ENCODE data around the gene ACACA.
A peak's percentile ranks its signal among the peaks of the same experiment; 100 is the strongest.
"Not testable (repeated sequence)": the region's sequence is repeated elsewhere in the genome, so short reads cannot be mapped to it uniquely, and the experiment has no call there.

The ACACA gene

DNA sequence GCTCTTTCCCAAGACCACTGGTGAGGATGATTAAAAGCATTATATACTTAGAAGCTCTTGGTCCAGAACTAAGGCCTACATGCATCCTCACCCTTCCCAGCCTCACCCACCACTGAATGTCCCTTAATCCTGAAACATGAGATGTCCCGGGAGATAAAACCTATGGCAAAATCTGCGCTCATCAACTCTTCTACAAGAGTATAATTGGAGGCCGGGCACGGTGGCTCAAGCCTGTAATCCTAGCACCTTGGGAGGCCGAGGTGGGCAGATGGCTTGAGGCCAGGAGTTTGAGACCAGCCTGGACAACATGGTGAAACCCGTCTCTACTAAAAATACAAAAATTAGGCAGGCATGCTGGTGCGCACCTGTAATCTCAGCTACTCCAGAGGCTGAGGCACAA is 13.3 kb downstream of the ACACA start:
- DNase-seq (ENCODE audit: low read depth): no peak

DNA sequence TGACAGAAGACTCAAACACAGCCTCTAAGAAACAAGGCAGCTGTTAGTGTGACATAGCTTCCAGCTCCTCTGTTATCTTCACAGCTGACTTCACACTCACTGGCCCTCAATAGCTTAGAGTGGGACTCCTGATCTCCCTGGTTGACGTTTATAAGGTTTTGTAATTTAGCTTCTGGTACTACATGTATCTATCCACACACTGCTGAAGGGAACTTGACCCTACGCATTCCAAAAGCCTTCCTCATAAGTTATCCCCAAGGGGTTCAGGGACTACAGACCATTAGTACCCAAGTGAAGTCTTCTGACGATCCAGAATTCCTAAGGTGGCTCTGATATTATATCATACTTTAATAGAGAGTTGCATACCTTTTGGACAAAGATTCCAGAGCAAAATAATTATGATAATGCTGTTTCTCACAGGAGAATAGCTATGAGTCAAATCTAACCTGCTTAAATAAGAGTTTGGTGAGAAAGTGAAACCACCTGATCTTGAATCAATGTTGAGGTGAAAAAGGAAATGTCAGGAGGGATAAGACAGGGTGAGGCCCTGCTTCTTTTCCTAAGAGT is 14.5 kb downstream of the ACACA start:
- DNase-seq (ENCODE audit: low read depth): peak; percentile 76

DNA sequence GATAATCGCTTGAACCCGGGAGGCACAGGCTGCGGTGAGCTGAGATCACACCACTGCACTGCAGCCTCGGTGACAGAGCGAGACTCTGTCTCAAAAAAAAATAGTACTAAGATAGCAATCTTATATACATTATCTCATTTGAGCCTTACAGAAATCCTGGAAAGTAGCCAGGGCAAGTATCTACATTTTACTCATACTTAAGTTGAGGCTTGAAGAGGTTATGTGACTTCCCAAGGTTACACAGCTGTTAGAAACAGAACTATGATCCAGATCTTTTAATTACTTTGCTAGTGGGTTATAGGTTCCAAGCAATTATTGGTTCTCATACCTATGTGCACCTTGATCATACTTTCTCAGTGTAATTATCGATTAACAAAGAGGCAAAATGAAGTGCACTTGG is 15.5 kb downstream of the ACACA start:
- DNase-seq (ENCODE audit: low read depth): no peak

DNA sequence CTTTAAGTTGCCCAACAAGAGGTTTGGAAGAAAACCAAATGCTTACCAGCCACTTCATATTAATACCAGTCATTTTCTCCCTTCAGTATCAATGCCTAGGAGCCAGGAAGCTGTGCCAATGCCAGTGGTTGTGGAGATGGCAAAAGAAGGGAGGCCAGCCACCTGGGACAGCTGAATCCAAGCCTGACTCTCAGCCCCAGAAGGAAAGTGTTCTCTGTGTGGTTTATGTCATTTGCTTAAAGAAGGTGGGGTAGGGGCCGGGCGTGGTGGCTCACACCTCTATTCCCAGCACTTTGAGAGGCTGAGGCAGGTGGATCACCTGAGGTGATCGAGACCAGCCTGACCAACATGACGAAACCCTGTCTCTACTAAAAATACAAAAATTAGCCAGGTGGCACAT is 17.5 kb downstream of the ACACA start:
- peak; percentile 36 for DNase-seq (ENCODE audit: low read depth)

DNA sequence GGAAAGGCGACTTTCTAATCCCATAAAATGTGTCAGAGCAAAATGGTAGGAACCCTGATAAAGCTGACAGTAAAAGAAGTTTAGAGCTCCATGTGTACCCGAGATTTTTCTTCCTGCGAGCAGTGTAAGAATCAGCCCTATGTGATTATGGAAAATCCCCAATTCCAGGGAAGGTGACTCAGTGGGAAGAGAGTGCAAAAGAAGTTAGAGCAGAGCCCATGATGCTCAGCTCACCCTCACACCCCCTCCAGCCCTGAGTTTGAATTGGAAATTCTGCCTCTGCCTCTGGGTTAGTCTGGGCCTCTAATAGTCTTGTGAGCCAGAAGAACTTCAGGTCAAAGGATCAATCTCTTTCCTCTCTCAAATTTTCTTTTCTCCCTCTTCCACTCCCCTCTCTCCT is 18.4 kb downstream of the ACACA start:
- DNase-seq (ENCODE audit: low read depth): no peak

DNA sequence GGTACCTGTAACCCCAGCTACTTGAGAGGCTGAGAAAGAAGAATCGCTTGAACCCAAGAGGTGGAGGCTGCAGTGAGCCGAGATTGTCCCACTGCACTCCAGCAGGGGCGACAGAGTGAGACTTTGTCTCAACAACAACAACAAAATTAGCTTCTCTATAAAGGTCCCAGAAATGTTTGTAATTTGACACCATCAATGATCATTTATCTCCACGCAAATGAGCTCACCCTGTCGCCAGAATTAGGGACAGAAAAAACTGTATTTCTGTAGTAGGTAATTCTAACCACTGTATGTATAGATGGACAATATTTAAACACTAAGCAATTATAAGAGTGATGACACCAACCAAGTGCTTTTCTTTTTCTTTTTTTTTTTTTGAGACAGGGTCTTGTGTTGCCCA is 20.2 kb downstream of the ACACA start:
- DNase-seq (ENCODE audit: low read depth): no peak

DNA sequence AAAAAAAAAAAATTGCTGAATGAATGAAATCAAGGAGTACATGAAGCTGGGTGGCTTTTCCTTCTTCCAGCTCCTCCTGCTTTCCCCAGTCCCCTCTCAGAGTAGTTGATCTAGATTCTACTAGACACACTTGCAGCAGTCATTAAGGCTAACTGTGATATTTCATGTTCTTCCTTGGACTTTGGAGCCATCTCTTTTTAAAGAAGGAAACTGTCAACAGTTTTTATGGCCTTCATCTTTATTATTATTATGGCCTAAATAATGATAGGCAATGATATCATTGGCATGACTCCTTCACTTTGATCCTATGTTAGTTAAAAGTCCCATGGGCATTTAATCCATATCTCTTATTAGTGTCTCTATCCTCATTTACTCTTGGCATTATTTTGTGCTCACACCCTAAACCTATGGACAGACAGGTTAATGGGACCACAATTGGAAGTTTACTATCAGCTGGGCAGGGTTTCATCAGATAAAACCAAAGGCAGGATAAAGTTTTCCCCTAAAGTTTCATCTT is 21.1 kb downstream of the ACACA start:
- no peak for DNase-seq (ENCODE audit: low read depth)

DNA sequence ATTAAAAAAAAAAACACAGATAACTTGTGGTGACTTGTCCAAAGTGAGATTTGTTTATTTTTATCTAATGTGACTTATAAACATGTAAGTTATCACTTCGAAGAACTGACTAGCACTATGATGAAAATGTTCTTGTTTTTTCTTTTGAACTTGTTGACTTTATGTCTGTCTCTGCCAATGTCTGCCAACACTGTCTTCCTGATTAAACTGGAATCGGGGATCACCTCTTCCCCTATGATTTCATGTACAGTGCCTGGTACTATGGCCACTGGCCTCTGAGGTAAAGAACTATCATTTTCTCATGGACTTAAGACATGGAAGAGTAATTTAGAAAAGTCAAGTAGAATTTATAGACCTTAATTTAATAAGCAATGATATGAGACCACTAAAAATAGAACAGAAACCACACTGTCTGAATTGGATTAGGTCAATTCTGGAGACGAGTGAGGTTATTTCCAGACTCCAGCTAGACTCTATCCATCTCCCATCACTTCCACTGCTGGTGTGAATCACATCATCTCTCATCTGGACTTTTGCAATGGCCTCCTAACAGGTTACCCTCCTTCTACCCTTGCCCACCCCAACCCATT is 22.0 kb downstream of the ACACA start:
- DNase-seq (ENCODE audit: low read depth): no peak

DNA sequence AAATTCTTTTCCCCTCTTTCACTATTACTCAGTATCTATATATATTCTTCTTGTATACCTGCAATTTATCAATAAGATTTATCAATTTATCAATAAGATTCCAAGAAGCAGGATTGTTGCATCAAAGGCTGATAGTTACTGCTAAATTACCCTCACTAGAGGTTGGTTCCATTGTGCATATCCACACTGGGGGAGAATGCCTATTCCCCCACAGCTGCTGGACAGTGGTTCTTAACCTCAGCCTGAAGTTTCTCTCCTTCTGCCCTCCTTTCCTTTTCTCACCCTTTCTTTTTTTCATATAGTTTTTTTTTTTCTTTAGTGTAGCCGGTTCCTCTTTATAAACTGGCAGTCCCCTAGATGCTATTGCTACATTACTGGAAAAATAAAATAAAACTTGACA is 24.6 kb downstream of the ACACA start:
- DNase-seq (ENCODE audit: low read depth): no peak

DNA sequence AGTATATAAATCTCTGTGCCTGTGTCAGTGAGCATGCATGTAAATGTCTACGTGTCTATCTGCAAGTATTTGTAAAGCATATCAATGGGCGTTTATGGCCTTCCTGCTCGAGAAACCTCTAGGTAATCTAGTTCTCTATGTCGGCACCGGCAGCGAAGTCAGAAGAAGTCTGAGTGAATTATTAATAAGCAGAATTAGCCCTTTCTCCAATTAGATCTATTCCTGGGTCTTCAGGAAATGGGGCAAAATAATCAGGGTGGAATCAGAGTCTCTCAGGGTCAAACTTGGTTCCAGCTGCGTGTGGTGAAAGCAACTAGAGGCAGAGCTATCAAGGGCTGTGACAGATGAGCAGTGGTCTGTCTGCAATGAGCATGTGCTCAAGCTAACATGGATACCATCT is 30.9 kb downstream of the ACACA start, which contains the start of gene C17orf78:
Gene C17orf78 (plus strand): TSS at position 280 of the 400 bp plus-strand sequence. CDS start 108 bp downstream, at position 388.
- no peak for DNase-seq (ENCODE audit: low read depth)

DNA sequence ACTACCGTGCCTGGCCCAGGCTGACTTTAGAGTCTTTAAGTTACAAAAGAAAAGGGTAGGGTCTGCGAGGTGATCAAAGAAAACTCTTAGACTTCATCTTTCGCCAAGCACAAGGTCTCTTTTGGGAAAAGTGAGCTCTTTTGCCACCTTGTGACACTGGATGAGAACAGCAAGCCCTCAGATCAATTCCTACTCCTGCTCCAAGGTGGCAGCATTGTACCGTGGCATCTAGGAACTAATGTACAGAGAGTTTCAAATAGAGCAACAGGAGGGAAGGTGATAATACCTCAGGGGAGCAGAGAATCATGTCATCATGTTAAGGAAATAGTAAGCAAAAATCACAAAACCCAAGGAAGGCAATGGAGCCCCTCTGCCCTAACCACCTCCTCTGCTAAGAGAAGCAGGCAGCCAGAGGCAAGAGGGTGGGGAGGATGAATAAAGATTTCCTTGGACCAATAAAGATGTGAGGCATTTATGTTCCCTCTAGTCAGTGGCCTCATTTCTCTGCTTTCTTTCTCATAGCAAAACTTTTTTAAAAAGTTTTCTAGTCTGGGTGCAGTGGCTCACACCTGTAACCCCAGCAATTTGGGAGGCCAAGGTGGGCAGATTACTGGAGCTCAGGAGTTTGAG is 33.0 kb downstream of the ACACA start:
- DNase-seq (ENCODE audit: low read depth): peak; percentile 74

DNA sequence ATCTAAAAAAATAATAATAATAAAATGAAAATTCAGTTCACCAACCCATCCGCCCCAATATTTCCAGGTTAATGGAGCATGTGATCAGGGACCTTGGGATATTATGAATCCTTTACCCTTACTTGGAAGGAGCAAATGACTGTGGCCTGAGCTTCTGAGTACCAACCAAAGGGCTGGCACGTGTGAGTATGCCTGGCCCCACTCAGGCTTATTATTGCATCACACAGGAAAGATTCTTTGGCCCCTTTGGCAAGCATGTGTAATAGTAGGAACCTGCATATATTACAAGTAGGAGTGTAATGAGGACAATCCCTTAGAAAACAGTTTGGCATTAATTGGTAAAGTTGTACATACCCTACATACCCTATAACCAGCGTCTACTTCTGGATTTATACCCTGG is 38.1 kb downstream of the ACACA start:
- DNase-seq (ENCODE audit: low read depth): peak; percentile 77

DNA sequence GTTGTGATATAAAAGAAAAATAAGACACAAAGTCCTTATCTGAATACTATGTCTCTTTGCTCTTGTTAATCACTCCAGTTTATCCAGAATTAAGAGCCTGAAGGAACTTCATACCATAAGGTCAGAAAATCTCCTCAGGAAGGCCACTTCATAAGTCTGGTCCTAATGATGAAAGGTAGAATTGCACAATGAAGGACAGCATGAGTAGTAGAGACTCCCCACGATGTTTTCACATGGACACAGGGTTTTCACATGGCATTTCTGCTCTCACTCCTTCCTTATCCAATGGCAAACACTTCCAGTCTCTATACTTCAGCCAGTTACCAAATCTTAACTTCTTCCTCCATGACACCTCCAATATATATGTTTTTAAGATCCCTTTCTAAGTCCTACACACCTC is 41.0 kb downstream of the ACACA start:
- no peak for DNase-seq (ENCODE audit: low read depth)

DNA sequence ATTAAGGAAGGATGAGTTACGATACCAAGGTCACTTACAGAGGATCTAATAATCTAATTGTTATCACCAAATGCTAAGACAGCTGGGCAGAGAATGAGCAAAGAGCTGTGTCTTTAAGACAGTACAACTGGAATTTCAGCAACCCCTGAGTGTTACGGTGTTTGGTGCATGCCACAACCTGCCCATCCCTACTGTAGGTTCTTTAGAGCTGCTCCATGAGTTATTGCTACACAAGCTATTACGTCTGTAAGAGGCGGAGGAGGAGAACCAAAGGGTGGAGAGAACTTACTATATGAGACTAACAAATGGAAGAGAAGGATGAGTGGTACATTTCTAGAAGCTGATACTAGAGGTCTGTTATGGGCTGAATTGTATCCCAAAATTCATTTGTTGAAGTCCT is 45.1 kb downstream of the ACACA start:
- no peak for DNase-seq (ENCODE audit: low read depth)

DNA sequence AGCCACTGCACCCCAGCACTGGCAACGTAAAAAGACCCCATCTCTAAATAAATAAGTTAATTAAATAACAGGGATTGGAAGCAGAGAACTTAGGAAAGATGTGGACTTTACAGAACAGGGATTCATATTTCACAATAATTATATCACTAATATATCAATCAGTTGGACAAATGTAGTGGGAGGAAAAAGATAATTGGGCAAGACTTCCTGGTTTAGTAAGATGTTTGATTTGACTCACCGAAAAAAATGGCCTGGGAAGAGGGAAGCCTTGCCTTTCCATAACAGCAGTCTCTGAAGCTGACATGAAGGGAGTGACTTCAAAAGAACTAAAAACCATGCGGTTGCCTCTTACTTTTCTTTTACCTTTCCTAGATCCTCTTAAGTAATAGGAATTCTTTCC is 46.0 kb downstream of the ACACA start:
- DNase-seq (ENCODE audit: low read depth): no peak

DNA sequence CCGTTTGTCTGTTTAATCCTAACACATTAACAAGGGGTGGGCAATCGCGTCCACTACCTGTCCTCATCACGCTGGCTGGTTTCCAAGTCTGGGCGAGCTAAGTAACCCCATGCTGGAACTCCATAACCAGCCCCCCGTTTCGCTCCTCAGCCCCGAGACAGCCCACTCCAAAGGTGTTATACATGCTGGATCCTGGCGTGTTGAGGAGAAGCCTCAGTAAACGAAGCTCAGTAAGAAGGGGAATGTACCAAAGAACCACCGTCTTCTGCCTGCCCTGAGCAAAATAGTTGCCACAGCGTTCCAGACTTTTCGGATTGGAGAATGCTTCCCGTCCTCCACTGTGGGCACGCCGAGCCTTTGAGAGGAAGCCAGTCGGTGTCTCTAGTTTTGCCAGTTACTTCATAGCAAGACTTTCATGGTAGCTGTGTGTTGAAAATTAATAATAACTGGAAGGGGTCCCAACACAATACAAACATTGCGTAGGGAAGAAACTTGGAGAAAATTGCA is 46.9 kb downstream of the ACACA start:
- DNase-seq (ENCODE audit: low read depth): peak; percentile 45

DNA sequence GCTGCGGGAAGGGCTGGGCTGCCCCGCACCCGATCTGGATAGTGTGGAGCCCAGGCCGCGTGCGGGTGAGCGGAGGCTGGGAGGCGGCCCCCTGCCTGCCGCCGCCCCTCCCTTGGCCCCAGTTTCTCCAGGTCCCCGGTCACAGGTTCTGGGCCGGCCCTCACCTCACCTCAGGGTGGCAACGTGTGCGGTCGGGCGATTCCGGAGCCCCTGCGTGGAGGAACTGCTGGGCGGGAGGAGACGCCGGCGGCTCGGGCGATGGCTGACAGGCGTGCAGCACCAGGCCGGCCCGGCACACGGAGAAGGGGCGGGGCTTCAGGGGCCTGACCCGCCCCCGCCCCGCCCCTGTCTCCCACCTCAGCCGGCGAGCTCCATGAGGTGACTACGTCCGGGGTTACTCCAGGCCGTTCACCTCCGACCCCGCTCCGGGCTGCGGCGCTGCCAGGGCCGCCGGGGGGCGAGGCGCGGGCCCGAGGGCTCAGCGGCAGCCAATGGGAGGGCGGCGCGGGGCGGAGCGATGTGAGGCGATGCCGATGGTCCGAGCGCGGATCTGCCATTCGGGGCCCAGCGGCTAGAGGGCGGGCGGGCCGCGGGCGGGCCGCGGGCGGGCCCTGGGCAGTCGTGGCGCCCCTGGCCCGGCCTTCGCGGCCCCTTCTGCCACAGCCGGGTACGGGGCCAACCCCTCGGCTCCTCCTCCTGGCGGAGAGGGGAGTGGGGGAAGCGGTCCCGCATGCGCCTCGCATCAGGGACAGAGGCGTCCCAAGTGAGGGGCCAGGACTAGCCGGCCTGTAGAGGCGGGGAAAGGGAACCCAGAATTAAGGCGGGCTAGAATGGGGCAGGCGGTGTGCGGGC is 47.6 kb downstream of the ACACA start:
- peak; percentile 97 for DNase-seq (ENCODE audit: low read depth)

DNA sequence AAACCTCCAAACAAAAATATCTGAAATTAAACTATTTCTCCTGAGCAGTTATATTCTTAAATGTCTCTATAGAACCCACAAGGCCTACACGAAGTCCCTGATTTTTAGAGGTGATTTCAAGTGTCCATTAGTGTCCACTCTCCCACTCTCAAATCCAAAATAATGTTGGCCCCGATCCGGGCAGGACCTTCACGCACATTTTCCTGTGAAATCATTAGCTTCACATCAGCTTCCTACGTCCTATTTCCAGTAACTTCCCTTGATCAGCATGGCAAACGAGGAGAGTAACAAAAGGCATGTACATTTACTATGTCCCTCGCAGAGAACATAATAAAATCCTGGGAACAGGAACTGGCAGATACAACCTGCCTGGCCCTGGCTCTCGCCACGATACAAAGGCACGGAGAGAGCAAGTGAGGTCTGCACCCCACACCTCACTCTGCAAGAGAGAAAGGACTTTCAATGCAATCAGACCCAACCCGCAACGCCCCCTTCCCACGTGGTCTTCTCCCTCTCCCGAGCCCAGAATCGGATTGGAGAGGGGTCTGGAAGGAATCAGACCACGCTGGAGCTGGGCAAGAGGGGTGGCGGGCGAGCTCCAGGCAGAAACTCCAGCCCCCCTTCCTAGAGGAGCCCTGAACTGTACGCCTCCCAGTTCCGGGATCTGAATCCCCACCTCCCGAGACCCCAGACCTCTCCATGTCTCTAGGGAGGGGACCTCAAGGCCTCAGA is 48.4 kb downstream of the ACACA start:
- peak; percentile 18 for DNase-seq (ENCODE audit: low read depth)

DNA sequence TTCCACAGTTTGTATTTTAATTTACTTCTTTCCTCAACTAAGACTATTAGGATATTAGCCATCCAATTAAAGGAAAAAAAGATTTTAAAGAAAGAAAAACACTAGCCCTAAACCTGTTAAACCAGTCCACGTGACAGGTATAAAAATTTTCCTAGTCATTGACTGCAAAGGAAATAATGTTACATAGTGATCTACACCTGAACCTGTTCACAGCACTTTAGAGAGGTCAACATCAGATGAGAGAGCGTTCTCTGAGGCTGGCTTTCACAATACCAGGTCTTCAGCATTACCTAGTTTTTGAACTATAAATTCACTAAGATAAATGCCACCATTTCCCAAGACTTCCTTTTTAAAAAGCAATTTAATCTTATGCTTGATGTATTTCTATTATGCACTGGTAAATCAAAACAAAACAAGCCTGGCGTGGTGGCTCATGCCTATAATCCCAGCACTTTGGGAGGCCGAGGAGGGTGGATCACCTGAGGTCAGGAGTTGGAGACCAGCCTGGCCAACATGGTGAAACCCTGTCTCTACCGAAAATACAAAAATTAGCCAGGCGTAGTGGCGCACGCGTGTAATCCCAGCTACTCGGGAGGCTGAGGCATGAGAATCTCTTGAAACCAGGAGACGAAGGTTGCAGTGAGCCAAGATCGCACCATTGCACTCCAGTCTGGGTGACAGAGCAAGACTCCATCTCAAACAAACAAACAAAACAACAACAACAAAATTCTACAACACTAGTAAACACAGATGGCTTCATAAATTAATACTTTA is 49.7 kb downstream of the ACACA start:
- DNase-seq (ENCODE audit: low read depth): not testable (repeated sequence)

DNA sequence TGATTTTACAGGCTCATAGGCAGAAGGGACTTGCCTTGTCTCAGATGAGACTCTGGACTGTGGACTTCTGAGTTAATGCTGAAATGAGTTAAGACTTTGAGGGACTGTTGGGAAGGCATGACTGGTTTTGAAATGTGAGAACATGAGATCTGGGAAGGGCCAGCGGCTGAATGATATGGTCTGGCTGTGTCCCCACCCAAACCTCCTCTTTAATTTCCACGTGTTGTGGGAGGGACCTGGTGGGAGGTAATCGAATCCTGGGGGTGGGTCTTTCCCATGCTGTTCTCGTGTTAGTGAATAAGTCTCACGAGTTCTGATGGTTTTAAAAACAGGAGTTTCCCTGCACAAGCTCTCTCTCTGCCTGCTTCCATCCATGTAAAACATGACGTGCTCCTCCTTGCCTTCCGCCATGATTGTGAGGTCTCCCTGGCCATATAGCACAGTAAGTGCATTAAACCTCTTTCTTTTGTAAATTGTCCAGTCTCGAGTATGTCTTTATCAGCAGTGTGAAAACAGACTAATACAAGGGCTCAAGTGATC is 59.7 kb downstream of the ACACA start:
- DNase-seq (ENCODE audit: low read depth): not testable (repeated sequence)

DNA sequence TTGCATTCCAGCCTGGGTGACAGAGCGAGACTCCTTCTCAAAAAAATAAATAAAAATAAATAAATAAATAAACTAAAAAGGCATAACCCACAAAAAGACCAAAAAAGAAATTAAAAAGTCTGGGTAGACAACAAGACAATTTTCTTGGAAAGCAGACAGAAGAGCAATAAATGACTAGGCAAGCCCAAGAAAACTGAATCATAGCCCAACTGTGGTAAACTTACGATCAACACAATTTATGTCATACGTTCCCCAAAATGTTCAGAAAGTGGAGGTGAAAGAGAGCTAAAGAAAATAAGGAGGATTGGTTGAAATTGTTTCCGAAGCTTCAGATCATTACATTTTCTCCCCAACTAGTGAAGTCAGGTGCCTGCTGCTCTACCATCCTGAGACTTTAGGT is 62.1 kb downstream of the ACACA start:
- no peak for DNase-seq (ENCODE audit: low read depth)
